ENCODE results near the gene FETUB.

DNA sequence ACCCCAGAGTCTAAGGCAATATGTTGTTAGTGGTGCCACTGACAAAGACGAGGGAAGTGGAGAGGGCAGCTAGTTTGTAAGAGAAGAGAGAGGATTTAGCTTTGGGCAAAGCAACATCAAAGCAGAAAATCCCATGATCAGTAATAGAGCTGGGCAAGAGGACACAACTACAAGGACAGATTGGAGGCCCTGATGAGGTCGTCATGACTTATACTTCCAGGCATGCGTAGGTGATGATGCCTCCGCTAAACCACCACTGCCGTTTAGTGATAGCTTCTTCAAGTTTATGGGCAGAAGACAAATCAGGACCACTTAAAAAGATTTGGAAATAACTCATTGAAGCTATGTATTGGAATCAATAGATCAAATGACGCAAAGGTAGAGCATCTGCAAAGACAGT, 28.2 kb downstream of the FETUB start:
- TF ChIP-seq, protein P1, sequence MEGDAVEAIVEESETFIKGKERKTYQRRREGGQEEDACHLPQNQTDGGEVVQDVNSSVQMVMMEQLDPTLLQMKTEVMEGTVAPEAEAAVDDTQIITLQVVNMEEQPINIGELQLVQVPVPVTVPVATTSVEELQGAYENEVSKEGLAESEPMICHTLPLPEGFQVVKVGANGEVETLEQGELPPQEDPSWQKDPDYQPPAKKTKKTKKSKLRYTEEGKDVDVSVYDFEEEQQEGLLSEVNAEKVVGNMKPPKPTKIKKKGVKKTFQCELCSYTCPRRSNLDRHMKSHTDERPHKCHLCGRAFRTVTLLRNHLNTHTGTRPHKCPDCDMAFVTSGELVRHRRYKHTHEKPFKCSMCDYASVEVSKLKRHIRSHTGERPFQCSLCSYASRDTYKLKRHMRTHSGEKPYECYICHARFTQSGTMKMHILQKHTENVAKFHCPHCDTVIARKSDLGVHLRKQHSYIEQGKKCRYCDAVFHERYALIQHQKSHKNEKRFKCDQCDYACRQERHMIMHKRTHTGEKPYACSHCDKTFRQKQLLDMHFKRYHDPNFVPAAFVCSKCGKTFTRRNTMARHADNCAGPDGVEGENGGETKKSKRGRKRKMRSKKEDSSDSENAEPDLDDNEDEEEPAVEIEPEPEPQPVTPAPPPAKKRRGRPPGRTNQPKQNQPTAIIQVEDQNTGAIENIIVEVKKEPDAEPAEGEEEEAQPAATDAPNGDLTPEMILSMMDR (conservative IDR thresholded peaks at IDR 0.05), result no peak
- no peak for TF ChIP-seq ZFX (IDR thresholded peaks at IDR 0.05)

Data from C4-2B (cell line).